HG03575 (cell line): Measurements from ENCODE around the gene PNPLA5.
"Not testable (repeated sequence)": the region's sequence is repeated elsewhere in the genome, so short reads cannot be mapped to it uniquely, and the experiment has no call there.

Experiments
- ATAC-seq: cut with Tn5 transposase; IDR thresholded peaks from one replicate; pipeline ENCODE4 v1.9.1; 2021; ENCODE audit not compliant: unreplicated experiment, insufficient number of reproducible peaks, low FRiP score; ENCODE audit errors: extremely low read depth

Gene PNPLA5

GRCh38 chr22:43904412-43904811 is 12.6 kb upstream of the PNPLA5 start:
- not testable (repeated sequence) for ATAC-seq

DNA sequence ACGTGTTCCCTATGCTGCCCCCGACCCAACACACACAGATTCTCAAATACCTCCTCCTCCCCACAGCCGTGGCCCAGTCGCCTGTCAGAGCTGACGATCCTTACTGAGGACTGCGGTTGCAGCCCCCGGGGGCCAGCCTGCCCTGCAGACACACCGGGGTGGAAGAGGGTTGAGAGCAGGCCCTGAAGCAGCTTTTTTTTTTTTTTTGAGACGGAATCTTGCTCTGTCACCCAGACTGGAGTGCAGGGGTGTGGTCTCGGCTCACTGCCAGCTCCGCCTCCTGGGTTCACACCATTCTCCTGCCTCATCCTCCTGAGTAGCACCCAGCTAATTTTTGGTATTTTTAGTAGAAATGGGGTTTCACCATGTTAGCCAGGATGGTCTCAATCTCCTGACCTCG is 11.2 kb upstream of the PNPLA5 start:
- not testable (repeated sequence) for ATAC-seq

GRCh38 chr22:43901976-43902643 is 10.3 kb upstream of the PNPLA5 start:
- no peak for ATAC-seq

DNA sequence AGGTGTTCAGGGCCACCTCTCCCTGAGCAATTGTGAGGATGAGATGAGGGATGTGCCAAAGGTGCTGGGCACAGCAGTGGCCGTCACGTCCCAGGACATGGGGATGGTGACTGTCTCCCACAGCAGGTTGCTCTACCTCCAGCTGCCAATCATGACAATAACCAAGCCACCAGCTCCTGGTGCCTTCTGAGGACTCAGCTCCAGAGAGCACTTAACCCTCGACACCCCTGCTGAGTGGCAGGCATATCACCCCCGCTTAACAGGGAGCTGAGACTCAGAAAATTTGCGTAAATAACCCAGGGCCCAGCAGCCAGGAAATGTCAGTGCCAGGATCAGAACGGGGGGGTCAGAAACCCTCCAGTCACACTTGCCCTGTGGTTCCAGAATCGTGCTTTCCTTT is 8.4 kb upstream of the PNPLA5 start:
- no peak for ATAC-seq

- ATAC-seq, result no peak
Observed at GRCh38 chr22:43897751-43898261, 6.0 kb upstream of the PNPLA5 start.

GRCh38 chr22:43895986-43896645 is 4.3 kb upstream of the PNPLA5 start:
- ATAC-seq, result no peak

DNA sequence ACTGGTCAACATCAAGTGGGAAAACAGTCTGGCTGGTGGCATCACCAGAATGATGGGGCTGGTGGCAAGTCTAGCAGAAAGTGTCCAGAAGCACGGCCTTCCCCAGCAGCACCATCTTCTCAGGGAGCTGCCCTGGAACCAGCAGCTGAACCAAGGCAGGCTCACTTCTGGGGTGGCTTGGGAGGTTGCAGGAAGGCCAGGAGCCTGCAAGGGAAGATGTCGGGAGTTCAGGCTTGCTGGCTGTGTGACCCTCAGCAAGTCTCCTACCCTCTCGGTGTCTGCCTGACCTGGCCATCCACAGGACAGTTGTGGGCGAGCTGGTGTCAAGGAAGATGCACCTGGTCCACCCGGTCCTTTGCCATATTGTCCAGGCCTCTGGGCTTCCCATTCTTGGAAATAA is 2.3 kb upstream of the PNPLA5 start:
- ATAC-seq, result no peak

DNA sequence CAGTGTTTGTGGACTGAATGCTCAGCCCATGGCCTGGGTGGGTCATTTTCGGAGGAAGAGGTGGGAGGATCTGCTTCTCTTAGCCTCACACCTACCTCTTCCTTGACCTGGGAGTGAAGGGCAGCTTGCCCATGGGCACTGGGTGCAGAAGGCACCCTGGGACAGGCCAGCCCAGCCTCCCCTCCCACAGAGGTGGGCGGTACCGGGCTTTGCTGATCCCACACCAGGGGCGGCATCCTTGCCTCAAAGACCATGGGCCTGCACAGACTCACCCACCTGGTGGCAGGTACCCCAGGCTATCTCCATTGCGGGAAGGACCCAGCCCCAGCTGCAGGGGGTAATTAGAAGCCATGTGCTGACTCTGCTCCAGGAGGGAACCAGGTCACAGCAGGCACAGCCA is 1.5 kb upstream of the PNPLA5 start:
- no peak for ATAC-seq

DNA sequence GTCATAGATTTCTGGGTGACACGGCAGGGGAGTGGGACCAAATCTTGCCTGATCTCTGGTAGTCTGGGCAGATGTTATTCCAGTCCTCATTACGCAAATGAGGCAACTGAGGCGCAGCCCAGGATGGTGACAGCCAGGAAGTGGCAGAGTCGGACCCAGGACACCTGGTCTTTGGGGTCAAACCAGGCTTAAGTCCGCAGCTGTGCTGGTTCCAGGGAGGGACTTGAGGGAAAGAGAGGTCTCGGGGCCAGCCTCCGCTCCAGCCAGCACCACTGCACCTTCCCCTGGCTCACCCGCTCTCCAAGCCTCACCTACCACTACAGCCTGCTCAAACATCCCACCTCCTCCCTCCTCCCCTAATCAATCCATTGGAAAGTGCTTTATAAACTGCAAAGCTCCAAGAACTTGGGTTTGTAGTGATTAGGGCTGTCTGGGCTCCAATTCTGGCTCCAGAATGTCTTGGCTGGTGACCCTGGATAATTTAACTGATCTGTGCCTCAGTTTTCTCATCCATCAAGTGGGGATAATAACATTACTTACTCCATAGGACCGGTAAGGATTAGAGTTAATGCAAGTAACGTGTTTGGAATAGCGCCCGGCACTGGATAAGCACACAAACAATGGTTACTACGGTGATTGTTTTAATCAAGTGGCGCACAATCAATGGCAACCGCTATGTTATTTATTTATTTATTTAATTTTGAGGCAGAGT is 526 bp upstream of the PNPLA5 start:
- no peak for ATAC-seq

DNA sequence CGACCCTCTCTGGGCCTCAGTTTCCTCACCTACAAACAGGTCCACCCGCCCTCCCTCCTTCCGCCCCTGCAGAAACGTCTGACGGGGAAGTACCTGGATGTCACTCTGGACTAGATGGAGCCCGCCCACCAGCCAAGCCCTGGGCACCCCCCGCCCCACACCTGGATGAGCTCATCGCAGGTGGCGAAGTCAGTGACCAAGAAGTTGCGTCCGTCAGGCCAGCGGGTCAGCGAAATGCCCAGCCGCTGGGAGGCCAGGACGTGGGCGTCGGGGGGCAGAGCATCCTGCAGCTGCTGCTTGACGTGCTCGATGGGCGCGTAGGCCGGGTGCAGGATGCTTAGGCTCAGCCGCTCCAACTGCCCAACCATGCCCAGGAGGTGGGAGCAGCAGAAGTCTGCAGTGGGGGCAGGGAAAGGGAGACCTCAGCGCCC is 897 bp downstream of the PNPLA5 start:
- no peak for ATAC-seq

DNA sequence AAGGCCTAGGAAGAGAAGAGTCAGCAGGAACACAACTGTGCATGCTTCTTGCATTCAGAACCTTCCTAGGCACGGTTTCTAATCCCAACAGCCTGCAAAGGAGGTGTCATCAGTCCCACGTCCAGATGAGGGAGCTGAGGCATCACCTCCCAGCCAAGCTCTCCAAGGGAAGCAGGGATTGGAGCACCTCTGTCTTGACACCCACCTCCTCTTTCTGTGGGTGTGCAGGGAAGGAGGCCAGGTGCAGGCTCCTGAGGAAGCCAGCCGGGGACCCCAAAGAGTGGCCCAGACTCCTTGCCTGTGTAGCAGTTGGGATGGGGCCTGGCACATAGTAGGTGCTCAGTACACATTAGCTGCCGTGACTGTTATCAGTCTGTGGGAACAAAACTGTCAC is 2.0 kb downstream of the PNPLA5 start:
- ATAC-seq, result no peak

- ATAC-seq, result no peak
Observed at GRCh38 chr22:43889201-43889859, 2.5 kb downstream of the PNPLA5 start.

GRCh38 chr22:43888740-43889139 is 3.1 kb downstream of the PNPLA5 start:
- ATAC-seq, result no peak

DNA sequence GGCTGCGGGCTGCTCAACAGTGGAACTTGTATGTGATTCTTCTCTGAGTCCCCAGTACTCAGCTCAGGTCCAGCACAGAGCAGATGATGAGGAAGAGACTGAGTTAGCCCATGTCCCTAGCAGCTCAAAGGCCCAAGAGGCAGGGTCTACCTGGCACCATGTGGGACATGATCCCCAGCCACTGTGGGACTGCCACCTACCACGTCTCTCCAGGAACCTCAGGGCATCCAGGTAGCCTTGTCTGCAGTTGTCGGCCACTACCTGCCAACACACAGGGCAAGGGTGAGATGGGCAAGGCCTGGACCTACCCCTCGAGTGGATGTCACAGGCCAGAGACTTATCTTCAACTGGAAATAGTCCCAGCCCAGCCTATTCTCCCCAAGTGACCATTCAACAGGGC is 4.4 kb downstream of the PNPLA5 start:
- ATAC-seq, result no peak

DNA sequence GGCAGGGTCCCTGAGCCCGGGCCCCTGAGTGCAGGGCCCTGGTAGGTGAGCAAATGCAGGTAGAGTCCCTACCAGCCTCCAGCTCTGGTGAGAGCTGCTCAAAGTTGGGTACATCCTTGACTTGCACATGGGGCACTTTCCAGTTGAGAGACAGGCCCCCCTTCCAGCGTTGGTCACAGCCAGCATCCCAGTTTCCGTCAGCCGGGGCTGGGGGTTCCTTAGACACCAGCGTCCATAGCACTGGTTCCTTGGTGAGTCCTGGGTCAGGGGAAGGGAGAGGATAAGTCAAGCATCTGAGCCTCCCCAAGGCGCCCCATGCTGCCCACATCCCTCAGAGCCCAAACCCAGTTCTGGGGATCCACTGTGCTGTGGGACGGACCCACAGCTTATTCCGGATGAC is 5.6 kb downstream of the PNPLA5 start:
- no peak for ATAC-seq

DNA sequence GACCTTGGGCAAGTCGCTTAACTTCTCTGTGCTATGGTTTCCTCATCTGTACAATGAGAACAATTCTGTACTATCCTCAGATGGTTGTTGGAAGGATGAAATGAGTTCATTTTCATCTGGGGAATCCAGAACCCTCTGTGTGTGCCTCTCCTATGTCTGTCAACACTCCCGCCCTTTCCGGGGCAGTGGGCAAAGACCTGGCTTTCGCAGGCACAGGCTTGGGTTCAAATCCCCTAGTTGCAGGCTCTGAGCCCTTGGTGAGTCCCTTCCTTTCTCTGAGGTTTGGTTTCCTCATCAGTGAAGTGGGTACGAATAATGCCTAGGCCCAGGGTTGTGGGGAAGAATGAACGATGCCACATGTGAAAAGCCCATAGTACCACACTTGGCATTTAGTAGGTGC is 6.0 kb downstream of the PNPLA5 start:
- ATAC-seq, result no peak

GRCh38 chr22:43885319-43885671 is 6.5 kb downstream of the PNPLA5 start:
- ATAC-seq, result no peak

DNA sequence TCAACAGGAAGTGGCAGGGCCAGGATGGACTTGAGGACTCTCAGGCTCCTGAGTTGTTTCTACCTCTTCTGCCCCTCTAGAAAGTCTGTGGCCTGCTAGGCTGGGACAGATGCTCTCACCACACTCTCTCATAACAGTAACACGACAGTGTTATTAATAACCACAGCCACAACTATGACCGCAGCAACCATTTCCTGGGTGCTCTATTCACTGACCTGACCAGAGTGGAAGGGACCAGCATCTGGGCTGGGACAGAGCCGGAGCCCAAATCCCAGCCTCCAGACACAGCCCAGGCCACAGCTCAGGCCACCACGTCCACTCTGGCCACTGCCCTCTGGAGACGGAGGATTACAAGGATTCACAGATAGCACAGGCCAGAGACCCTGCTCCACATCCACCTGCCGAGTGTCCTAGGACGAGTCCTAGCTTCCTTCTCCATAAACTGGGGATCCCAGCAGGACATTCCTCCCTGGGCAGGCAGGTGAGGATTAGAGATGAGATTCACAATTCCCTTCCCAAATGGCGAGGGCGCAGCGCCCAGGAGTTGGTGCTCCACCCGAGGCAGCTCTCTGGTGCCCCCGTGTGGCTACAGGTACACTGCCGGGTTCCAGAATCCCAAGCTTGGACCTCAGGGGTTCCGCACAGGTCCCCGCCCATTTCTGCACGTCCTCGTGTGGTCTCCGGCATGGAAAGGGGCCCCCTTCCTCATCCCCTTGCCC is 7.1 kb downstream of the PNPLA5 start:
- ATAC-seq, result no peak
